Endothelial cell of umbilical vein (primary cell): ENCODE data around the gene C17orf114.
A peak's percentile ranks its signal among the peaks of the same experiment; 100 is the strongest.

Experiments used
- BruUV-seq: library from RNA; stranded (reverse); fragments of 400-500 nt; replicated peaks from 2 replicates; lab custom pipeline; 2021; lab: Mats Ljungman, UMichigan
- CTCF ChIA-PET: fragments of 300-600, 350-600 bp; sonication (Branson Sonifier 250); formaldehyde crosslinking; loops from one replicate; lab custom pipeline; 2021; ENCODE audit warnings: antibody characterized with exemption, inconsistent platforms; lab: Charles Lee
- POLR2A ChIA-PET: fragments of 300-600, 350-600 bp; sonication (Branson Sonifier 250); formaldehyde crosslinking; loops from one replicate; lab custom pipeline; 2021; ENCODE audit warnings: antibody characterized with exemption, inconsistent platforms; lab: Charles Lee
- DNase-seq: peaks from one replicate; pipeline ENCODE4 v3.0.0-alpha.2; 2011; ENCODE audit warnings: low read depth, low spot score
- FAIRE-seq: peaks from 2 replicates; lab custom pipeline; 2011; peaks lifted over from hg19 to GRCh38; lab: Jason Lieb, UNC
- H2AFZ ChIP-seq: 2 replicates; pipeline ENCODE4 v1.6.0; 2012; ENCODE audit warnings: low read depth, low read length, control low read depth, inconsistent platforms
- H3K27ac ChIP-seq: 2 replicates; pipeline ENCODE4 v1.5.1; 2011; ENCODE audit warnings: low read depth, mild to moderate bottlenecking, control low read depth, low read length, moderate library complexity; ENCODE audit not compliant: insufficient read depth
- H3K27me3 ChIP-seq, 2 experiments: 2 replicates each; pipeline versions ENCODE4 v1.6.0 to v1.6.1; 2011; ENCODE audit warnings: low read length in 2 of 2, mixed read lengths in 1 of 2; ENCODE audit not compliant: control insufficient read depth in 2 of 2, insufficient read depth in 2 of 2
- H3K36me3 ChIP-seq, 2 experiments: 2 replicates in 1 of 2; 3 replicates in 1 of 2; pipeline ENCODE4 v1.5.1; 2011; ENCODE audit warnings: low read length in 2 of 2, mild to moderate bottlenecking in 1 of 2, moderate library complexity in 1 of 2; ENCODE audit not compliant: control insufficient read depth in 2 of 2, insufficient read depth in 2 of 2; ENCODE audit errors: extremely low read depth in 1 of 2
- H3K4me1 ChIP-seq: 3 replicates; pipeline ENCODE4 v1.5.1; 2011; ENCODE audit warnings: mild to moderate bottlenecking, low read length; ENCODE audit not compliant: control insufficient read depth, insufficient read depth; ENCODE audit errors: extremely low read depth
- H3K4me2 ChIP-seq: 2 replicates; pipeline ENCODE4 v1.6.1; 2011; ENCODE audit warnings: low read length, control low read depth, mixed read lengths; ENCODE audit not compliant: insufficient read depth
- H3K4me3 ChIP-seq, 3 experiments: fragments of 200-600 bp in 1 of 3; sonication (generic), shearing (Covaris generic) in 1 of 3; replicated peaks in 1 of 3; 2 replicates each; pipeline ENCODE4 v1.5.1; 2011 to 2016; ENCODE audit warnings: control low read depth in 3 of 3, low read length in 3 of 3, mild to moderate bottlenecking in 2 of 3, inconsistent platforms in 1 of 3, low read depth in 1 of 3, moderate library complexity in 1 of 3; ENCODE audit not compliant: insufficient read depth in 1 of 3
- H3K79me2 ChIP-seq: 2 replicates; pipeline ENCODE4 v1.6.0; 2012; ENCODE audit warnings: low read length, inconsistent platforms; ENCODE audit not compliant: control insufficient read depth, insufficient read depth
- H3K9ac ChIP-seq: replicated peaks from 2 replicates; pipeline ENCODE3; 2011; ENCODE audit warnings: low read length, control low read depth; ENCODE audit not compliant: insufficient read depth; ENCODE audit errors: extremely low read depth
- H3K9me1 ChIP-seq: replicated peaks from 3 replicates; pipeline ENCODE4 v1.6.0; 2011; ENCODE audit warnings: mild to moderate bottlenecking, low read length; ENCODE audit not compliant: control insufficient read depth, insufficient read depth; ENCODE audit errors: extremely low read depth
- H3K9me3 ChIP-seq: replicated peaks from 2 replicates; pipeline ENCODE4 v1.5.1; 2012; ENCODE audit warnings: low read length, inconsistent platforms; ENCODE audit not compliant: control insufficient read depth, insufficient read depth
- H4K20me1 ChIP-seq: replicated peaks from 2 replicates; pipeline ENCODE3; 2011; ENCODE audit warnings: mild to moderate bottlenecking, low read length; ENCODE audit not compliant: control insufficient read depth, insufficient read depth; ENCODE audit errors: extremely low read depth
- EZH2 ChIP-seq: IDR thresholded peaks from 2 replicates; pipeline ENCODE4 v1.6.1; 2012; ENCODE audit warnings: borderline replicate concordance, low read depth, mild to moderate bottlenecking, moderate library complexity, low read length, inconsistent platforms; ENCODE audit not compliant: severe bottlenecking
- FOS ChIP-seq: IDR thresholded peaks from 2 replicates; pipeline ENCODE4 v1.6.1; 2011; ENCODE audit warnings: mild to moderate bottlenecking, low read length, moderate library complexity, borderline replicate concordance; ENCODE audit not compliant: insufficient read depth
- GATA2 ChIP-seq: IDR thresholded peaks from 2 replicates; pipeline ENCODE4 v1.7.0; 2011; ENCODE audit warnings: low read depth, mild to moderate bottlenecking, moderate library complexity, mixed read lengths, low read length; ENCODE audit not compliant: insufficient read length, insufficient read depth
- JUN ChIP-seq: IDR thresholded peaks from 2 replicates; pipeline ENCODE4 v1.6.1; 2011; ENCODE audit warnings: borderline replicate concordance, low read depth; ENCODE audit not compliant: insufficient read length, insufficient read depth
- MYC ChIP-seq: IDR thresholded peaks from one replicate; pipeline ENCODE4 v1.6.1; 2011; ENCODE audit warnings: mild to moderate bottlenecking, low read depth, low read length
- POLR2A ChIP-seq: IDR thresholded peaks from 2 replicates; pipeline ENCODE4 v1.6.1; 2012; ENCODE audit warnings: low read depth, mild to moderate bottlenecking, control low read depth, low read length
- POLR2AphosphoS5 ChIP-seq: IDR thresholded peaks from 2 replicates; pipeline ENCODE4 v1.6.1; 2012; ENCODE audit warnings: low read depth, mild to moderate bottlenecking, control low read depth, low read length, moderate library complexity; ENCODE audit not compliant: insufficient read depth
- dilution Hi-C: fragments of 300-500 bp; cut with MboI; formaldehyde crosslinking; loops from one replicate; pipeline ENCODE4 v1.15.0; 2019; ENCODE audit warnings: low sequenced_read_pairs; ENCODE audit not compliant: extremely low pct_ligation_motif_present
- intact Hi-C: fragments of 100-400 bp; cut with micrococcal nuclease; formaldehyde crosslinking; loops from one replicate; pipeline ENCODE4 v1.10.0; 2022
- TF ChIP-seq, protein P1 (sequence below), 2 donors: IDR thresholded peaks; 1 replicate in 1 of 2; 2 replicates in 1 of 2; pipeline ENCODE4 v1.5.1; 2011; ENCODE audit warnings: low read length in 2 of 2, mild to moderate bottlenecking in 2 of 2, moderate library complexity in 2 of 2, control low read depth in 1 of 2, inconsistent platforms in 1 of 2, low read depth in 1 of 2; ENCODE audit not compliant: insufficient read depth in 1 of 2; ENCODE audit errors: extremely low read depth in 1 of 2
- TF ChIP-seq, protein P2 (sequence below): IDR thresholded peaks from 2 replicates; pipeline ENCODE4 v1.6.1; 2011; ENCODE audit not compliant: insufficient read depth, insufficient read length

C17orf114 gene

DNA sequence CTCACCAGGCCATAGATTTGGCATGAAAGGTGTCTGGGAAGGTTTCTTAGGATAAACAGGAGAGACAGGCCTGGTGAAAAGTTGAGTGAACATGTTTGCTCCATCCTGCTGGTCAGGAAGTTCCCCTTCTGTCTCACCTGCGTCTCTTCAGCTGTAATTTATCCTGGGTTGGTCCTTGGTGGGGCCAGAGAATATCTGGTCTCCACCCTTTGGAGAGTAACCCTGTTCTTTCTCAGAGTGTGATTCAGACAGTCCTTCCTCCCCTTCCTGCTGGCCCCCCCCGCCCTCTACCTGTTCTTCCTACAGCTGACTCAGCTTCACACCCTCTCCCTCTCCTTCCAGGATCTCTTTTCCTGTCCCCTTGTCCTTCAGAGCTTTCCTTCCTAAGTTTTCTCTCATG is 48.1 kb upstream of the C17orf114 start:
- Histone ChIP-seq H3K4me2 (no peak overlapping the region), H3K79me2 (peaks cover 19% of the 10 kb centered on the region), H3K4me1 (peaks cover 3% of the 10 kb centered on the region), H3K36me3 (peaks cover 0 to 2% of the 10 kb centered on the region in 2 experiments), H3K9me1 (no peaks in the 10 kb centered on the region), H3K4me3 (no peak overlapping the region), H2AFZ (no peak overlapping the region), H3K27me3 (no peaks in the 10 kb centered on the region), H4K20me1 (no peaks in the 10 kb centered on the region), H3K9me3 (no peaks in the 10 kb centered on the region), H3K27ac (no peak overlapping the region), H3K9ac (no peak overlapping the region)
- ChIA-PET POLR2A (no interaction called here), CTCF (interaction anchor here (1.0 to 1.4 kb wide), 2 partner anchors 10 to 13 kb away, joined by 4 read pairs; no protein-coding TSS in a partner anchor)
- dilution Hi-C loops: no loop called here
- DNase-seq (no peak), FAIRE-seq (peak; percentile 21)
- TF ChIP-seq, protein P1, sequence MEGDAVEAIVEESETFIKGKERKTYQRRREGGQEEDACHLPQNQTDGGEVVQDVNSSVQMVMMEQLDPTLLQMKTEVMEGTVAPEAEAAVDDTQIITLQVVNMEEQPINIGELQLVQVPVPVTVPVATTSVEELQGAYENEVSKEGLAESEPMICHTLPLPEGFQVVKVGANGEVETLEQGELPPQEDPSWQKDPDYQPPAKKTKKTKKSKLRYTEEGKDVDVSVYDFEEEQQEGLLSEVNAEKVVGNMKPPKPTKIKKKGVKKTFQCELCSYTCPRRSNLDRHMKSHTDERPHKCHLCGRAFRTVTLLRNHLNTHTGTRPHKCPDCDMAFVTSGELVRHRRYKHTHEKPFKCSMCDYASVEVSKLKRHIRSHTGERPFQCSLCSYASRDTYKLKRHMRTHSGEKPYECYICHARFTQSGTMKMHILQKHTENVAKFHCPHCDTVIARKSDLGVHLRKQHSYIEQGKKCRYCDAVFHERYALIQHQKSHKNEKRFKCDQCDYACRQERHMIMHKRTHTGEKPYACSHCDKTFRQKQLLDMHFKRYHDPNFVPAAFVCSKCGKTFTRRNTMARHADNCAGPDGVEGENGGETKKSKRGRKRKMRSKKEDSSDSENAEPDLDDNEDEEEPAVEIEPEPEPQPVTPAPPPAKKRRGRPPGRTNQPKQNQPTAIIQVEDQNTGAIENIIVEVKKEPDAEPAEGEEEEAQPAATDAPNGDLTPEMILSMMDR (IDR thresholded peaks at IDR 0.05; ENCODE audit: extremely low read depth in 1 of 2, insufficient read depth in 1 of 2, low read depth in 1 of 2, low read length in 2 of 2): no peak
- no peak for TF ChIP-seq EZH2
- TF ChIP-seq FOS: no peak
- TF ChIP-seq, protein P2, sequence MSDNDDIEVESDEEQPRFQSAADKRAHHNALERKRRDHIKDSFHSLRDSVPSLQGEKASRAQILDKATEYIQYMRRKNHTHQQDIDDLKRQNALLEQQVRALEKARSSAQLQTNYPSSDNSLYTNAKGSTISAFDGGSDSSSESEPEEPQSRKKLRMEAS: no peak
- TF ChIP-seq POLR2A: no peak
- no peak for TF ChIP-seq GATA2
- TF ChIP-seq POLR2AphosphoS5: no peak
- TF ChIP-seq MYC: no peak
- no peak for TF ChIP-seq JUN
- no TSS peak for BruUV-seq
- intact Hi-C loops: no loop called here
